ENCODE results near the gene KLRK1.
"Not testable (repeated sequence)": the region's sequence is repeated elsewhere in the genome, so short reads cannot be mapped to it uniquely, and the experiment has no call there.

KLRK1 gene

GRCh38 chr12:10338470-10338869, 51.4 kb downstream of the KLRK1 start:
- H3K27me3 ChIP-seq (ENCODE audit: control insufficient read depth in 1 of 2, insufficient read depth in 2 of 2, low read length in 2 of 2); H3K4me1 ChIP-seq (ENCODE audit: control insufficient read depth, insufficient read depth, low read length); H3K36me3 ChIP-seq (ENCODE audit: control insufficient read depth in 2 of 2, insufficient read depth in 2 of 2, low read length in 2 of 2); H3K4me3 ChIP-seq (ENCODE audit: low read length in 2 of 2); H3K9ac ChIP-seq (ENCODE audit: low read length in 2 of 2); H3K9me3 ChIP-seq (ENCODE audit: control insufficient read depth in 2 of 2, low read length in 2 of 2); H3K27ac ChIP-seq (ENCODE audit: low read length): not testable (repeated sequence)

GRCh38 chr12:10336196-10336595, 53.6 kb downstream of the KLRK1 start:
- not testable (repeated sequence) for H3K27ac ChIP-seq (ENCODE audit: low read length); H3K4me3 ChIP-seq (ENCODE audit: low read length in 2 of 2); H3K4me1 ChIP-seq (ENCODE audit: control insufficient read depth, insufficient read depth, low read length); H3K9me3 ChIP-seq (ENCODE audit: control insufficient read depth in 2 of 2, low read length in 2 of 2); H3K36me3 ChIP-seq (ENCODE audit: control insufficient read depth in 2 of 2, insufficient read depth in 2 of 2, low read length in 2 of 2); H3K27me3 ChIP-seq (ENCODE audit: control insufficient read depth in 1 of 2, insufficient read depth in 2 of 2, low read length in 2 of 2); H3K9ac ChIP-seq (ENCODE audit: low read length in 2 of 2)

GRCh38 chr12:10331642-10332239, 58.1 kb downstream of the KLRK1 start:
- no peaks in the 10 kb centered on the region for H3K36me3 ChIP-seq (ENCODE audit: control insufficient read depth in 2 of 2, insufficient read depth in 2 of 2, low read length in 2 of 2)
- no peaks in the 10 kb centered on the region for H3K4me1 ChIP-seq (ENCODE audit: control insufficient read depth, insufficient read depth, low read length)
- no peaks in the 10 kb centered on the region for H3K27me3 ChIP-seq (ENCODE audit: control insufficient read depth in 1 of 2, insufficient read depth in 2 of 2, low read length in 2 of 2)
- H3K27ac ChIP-seq (ENCODE audit: low read length), result no peak overlapping the region
- H3K9me3 ChIP-seq (ENCODE audit: control insufficient read depth in 2 of 2, low read length in 2 of 2), result no peaks in the 10 kb centered on the region
- no peak overlapping the region for H3K4me3 ChIP-seq (ENCODE audit: low read length in 2 of 2)
- H3K9ac ChIP-seq (ENCODE audit: low read length in 2 of 2), result no peak overlapping the region

- not testable (repeated sequence) for H3K9me3 ChIP-seq (ENCODE audit: control insufficient read depth in 2 of 2, low read length in 2 of 2); H3K27me3 ChIP-seq (ENCODE audit: control insufficient read depth in 1 of 2, insufficient read depth in 2 of 2, low read length in 2 of 2); H3K4me3 ChIP-seq (ENCODE audit: low read length in 2 of 2); H3K27ac ChIP-seq (ENCODE audit: low read length); H3K4me1 ChIP-seq (ENCODE audit: control insufficient read depth, insufficient read depth, low read length); H3K9ac ChIP-seq (ENCODE audit: low read length in 2 of 2); H3K36me3 ChIP-seq (ENCODE audit: control insufficient read depth in 2 of 2, insufficient read depth in 2 of 2, low read length in 2 of 2)
Observed at GRCh38 chr12:10328691-10329090, 61.1 kb downstream of the KLRK1 start.

All from stomach smooth muscle (tissue), 2 donors.